Suppressor macrophage (primary cell): ENCODE results near the gene F2RL3.

ENCODE experiments used
- DNase-seq, 4 experiments: peaks; one replicate each; pipeline ENCODE4 v3.0.0-alpha.2; 2020 to 2022

F2RL3 gene

DNA sequence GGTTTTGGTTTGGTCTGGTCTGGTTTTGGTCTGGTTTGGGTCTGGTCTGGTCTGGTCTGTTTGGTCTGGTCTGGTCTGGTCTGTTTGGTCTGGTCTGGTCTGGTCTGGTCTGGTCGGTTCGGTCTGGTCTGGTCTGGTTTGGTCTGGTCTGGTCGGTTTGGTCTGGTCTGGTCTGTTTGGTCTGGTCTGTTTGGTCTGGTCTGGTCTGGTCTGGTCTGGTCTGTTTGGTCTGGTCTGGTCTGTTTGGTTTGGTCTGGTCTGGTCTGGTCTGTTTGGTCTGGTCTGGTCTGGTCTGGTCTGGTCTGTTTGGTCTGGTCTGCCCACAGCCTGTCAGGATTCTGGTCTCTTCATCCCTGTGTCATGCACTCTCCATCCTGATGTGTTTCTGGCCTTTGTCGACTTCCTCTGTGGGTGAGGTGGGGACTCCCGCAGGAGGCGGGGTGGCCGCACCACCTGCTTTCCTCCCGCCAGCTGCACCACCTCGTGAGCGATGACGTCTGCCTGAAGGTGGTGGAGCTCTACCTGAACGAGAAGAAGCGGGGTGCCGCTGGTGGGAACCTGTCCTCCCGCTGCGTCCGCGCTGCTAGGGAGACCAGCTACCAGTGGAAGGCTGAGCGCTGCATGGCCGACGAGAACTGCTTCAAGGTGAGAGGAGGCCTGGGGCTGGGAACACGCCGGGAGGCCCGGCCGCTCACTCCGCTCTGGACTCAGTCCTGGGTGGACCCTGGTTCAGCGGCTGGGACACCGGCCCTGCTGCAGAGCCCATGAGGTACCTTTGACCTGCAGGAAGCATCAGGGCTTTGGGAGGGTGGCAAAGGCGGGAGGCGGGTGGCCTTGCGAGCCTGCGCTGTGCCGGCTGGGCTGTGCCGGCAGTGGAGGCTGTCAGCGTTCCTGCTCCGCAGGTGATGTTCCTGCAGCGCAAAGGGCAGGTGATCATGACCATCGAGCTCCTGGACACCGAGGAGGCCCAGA is 12.9 kb upstream of the F2RL3 start:
- no peak for DNase-seq

DNA sequence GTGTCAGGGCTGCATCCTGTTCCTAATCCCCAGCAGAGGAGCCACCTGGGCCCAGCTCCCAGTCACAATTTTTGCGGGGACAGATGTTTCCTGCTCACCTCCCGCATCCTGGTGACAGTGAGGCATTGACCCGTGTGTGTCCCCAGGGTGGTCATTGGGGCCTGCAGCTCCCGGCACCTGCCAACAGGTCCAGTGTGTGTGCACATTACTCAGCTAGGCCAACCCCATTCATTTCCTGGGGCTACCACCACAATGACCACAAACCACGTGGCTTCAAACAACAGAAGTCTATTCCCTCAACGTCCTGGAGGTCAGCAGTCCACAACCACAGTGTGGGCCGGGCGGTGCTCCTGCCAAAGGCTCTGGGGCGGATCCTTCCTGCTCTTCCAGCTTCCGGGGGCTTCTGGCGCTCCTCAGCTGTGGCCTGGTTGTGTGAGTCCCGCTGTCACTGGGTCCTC is 11.9 kb upstream of the F2RL3 start:
- DNase-seq = no peak

DNA sequence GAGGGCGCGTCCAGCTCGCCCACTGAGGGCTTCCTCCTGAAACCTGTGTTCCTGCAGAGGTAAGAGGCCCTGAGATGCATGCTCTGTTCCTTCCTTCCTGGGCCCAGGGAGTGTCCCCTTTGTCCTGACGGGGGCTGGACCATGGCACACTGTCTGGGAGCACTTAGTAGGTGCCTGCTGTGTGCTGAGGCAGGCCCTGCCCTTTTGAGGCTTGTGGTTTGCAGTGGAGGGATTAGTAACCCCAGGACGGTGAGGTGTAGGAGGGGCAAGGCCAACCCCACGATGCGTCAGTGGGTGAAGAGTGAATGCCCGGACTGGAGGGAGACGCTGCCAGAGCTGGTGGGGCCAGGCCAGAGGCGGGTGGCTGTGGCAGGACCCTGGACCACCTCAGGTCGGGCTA is 11.2 kb upstream of the F2RL3 start:
- DNase-seq = no peak

DNA sequence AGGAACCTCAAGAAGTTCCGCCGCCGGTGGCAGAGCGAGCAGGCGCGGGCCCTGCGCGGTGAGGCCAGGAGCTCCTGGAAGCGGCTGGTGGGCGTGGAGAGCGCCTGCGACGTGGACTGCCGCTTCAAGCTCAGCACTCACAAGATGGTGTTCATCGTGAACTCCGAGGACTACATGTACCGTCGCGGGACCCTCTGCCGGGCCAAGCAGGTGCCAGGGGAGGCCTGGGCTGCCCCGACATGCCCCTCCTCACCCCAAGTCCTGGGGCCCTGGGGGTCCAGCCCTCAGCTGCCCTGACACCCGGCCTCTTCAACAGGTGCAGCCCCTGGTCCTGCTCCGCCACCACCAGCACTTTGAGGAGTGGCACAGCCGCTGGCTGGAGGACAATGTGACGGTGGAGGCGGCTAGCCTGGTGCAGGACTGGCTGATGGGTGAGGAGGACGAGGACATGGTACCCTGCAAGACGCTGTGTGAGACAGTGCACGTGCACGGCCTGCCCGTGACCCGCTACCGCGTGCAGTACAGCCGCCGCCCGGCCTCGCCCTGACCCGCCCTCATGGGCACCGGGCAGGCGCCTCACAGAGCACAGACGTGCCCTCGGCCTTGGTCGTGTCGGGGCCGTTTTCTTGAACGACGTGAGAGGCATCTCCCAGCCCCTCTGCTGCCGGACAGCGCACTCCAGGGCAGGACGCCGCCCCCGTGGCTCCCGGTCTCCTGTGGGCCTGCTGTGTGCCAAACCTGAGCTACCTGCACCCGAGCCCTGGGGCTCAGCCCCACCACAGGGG is 10.4 kb upstream of the F2RL3 start:
- no peak for DNase-seq

DNA sequence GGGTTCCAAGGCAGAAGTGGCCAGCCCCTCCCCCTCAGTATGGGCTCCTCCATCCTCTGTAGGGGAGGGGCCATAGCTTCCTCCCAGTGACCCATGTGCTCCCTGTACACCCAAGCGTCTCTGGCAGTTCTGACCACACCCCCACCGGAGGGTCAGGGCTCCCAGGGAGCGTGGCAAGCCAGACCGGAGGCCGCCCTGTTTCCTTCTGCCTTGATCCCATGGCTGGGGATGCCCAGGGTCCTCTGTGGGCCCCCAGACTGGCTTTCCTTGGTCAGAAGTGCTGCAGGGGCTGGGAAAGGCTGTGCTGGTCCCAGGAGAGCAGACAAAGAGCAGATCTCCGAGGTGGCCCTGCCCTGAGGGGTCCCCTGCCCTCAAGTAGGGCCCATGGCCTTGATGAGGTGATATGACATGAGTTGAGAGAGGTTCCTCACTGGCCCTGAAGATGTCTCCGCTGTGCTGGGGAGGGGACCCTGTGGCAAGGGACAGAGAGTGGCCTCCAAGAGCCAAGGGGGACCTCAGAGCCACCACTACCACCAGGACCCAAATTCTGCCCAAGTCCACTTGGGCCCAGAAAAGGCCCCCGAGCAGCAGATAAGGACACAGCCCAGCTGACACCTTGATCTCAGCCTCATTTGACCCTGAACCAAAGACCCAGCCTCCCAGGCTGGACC is 7.8 kb upstream of the F2RL3 start:
- no peak for DNase-seq

DNA sequence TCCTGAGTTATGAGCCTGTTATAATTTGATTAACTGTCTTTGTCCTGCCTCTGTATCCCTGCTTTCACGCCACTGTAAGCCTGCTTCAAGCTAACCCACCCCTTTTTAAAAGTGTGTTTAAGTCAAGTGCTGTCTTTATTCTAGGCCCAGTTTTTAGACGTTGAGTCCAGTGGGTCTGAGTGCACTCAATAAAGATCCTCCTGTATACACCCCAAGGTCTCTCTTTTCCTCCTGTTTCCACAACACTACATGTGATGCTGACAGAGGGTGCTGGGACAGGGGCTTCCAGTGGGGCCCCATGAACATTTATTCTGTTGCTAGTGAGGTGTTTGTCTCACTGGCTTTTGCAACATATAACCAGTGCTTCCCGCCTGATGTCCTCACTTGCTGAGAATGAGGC is 6.7 kb upstream of the F2RL3 start:
- DNase-seq = peak in 1 of 4 experiments; percentile 23

- DNase-seq = no peak
Measured at GRCh38 chr19:16883522-16883921, 5.3 kb upstream of the F2RL3 start.

DNA sequence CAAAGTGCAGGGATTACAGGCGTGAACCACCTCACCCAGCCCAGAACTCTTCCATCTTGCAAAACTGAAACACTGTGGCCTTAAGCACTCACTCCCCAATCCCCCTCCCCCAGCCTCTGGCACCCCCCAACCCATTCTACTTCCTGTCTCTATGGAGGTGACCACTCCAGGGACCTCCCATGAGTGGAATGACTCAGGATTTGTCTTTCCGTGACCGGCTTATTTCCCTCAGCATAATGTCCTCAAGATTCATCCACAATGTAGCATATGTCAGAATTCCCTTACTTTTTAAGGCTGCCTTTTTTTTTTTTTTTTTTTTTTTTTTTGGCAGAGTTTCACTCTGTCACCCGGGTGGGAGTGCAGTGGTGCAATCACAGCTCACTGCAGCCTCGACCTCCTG is 3.6 kb upstream of the F2RL3 start:
- no peak for DNase-seq

GRCh38 chr19:16886305-16886880 is 2.4 kb upstream of the F2RL3 start:
- DNase-seq = no peak

GRCh38 chr19:16887353-16888265 is 1.2 kb upstream of the F2RL3 start:
- DNase-seq = no peak

DNA sequence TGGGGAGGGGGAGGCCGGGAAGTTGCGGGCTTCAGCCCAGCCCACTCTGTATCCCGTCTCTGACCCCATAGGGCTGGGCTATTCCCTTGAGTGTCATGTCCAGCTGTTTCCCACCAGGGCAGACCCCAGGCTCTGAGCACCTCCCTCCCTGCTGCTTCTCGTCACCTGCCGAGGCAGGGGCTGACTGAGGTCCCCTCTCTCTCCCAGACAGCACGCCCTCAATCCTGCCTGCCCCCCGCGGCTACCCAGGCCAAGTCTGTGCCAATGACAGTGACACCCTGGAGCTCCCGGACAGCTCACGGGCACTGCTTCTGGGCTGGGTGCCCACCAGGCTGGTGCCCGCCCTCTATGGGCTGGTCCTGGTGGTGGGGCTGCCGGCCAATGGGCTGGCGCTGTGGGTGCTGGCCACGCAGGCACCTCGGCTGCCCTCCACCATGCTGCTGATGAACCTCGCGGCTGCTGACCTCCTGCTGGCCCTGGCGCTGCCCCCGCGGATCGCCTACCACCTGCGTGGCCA is 625 bp downstream of the F2RL3 start:
- no peak for DNase-seq

GRCh38 chr19:16889883-16890460 is 1.2 kb downstream of the F2RL3 start:
- no peak for DNase-seq

- no peak for DNase-seq
Measured at GRCh38 chr19:16890461-16891184, 1.8 kb downstream of the F2RL3 start.

- DNase-seq = no peak
Measured at GRCh38 chr19:16891696-16892382, 3.0 kb downstream of the F2RL3 start.

GRCh38 chr19:16892436-16892835 is 3.6 kb downstream of the F2RL3 start:
- no peak for DNase-seq

GRCh38 chr19:16892868-16893685 is 4.3 kb downstream of the F2RL3 start:
- DNase-seq = no peak

GRCh38 chr19:16893686-16893989 is 4.8 kb downstream of the F2RL3 start:
- peak in 3 of 4 experiments; percentile 24 to 54 (median 41) for DNase-seq

DNA sequence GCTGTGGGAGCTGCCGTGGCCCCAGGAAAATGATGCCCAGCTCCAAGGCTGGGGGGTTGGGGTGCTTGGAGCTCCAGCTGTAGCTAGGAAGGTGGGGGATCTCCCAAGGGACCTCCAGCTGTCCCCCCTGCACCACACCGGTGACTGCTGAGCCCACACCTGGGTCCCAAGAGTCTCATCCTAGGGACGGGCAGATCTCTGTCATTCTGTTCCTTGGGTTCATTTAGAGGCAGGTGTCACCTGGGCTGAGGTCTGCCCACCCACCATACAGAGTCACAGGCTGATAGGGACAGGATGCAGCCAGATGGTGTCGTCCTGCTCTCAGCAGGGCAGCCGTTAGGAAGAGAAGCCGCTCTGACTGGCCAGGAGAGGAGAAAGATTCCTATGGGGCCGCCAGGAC is 5.3 kb downstream of the F2RL3 start:
- DNase-seq = no peak
